GM10266 (cell line): ENCODE results near the gene ACTRT2.

Source experiments
- DNase-seq: peaks from one replicate; pipeline ENCODE4 v3.0.0; 2012; ENCODE audit errors: extremely low spot score
- CTCF ChIP-seq: IDR thresholded peaks from 2 replicates; pipeline ENCODE4 v1.5.1; 2012; ENCODE audit warnings: mild to moderate bottlenecking, low read depth; ENCODE audit not compliant: control insufficient read depth, insufficient read depth; ENCODE audit errors: missing control alignments

The ACTRT2 gene

GRCh38 chr1:3011631-3012455 is 9.4 kb upstream of the ACTRT2 start:
- DNase-seq = no peak
- TF ChIP-seq CTCF = no peak

- TF ChIP-seq CTCF = peak; percentile 30
- DNase-seq = no peak
These were observed 8.6 kb upstream of the ACTRT2 start for GRCh38 chr1:3012456-3013291.

GRCh38 chr1:3013371-3014049 is 7.8 kb upstream of the ACTRT2 start:
- TF ChIP-seq CTCF = no peak
- no peak for DNase-seq

GRCh38 chr1:3014050-3014440 is 7.2 kb upstream of the ACTRT2 start:
- DNase-seq = no peak
- no peak for TF ChIP-seq CTCF

GRCh38 chr1:3014443-3015268 is 6.6 kb upstream of the ACTRT2 start:
- no peak for TF ChIP-seq CTCF
- DNase-seq = no peak

GRCh38 chr1:3015269-3015635 is 6.0 kb upstream of the ACTRT2 start:
- DNase-seq = no peak

More at GRCh38 chr1:3015269-3015635, 6.0 kb upstream of the ACTRT2 start:
- no peak for TF ChIP-seq CTCF
